NCI-H1417 (cell line): Measurements from ENCODE around the gene DCAF8L2.
"Not testable (repeated sequence)": the region's sequence is repeated elsewhere in the genome, so short reads cannot be mapped to it uniquely, and the experiment has no call there.

ENCODE experiments used
- DNase-seq, 3 experiments: peaks; one replicate each; lab custom pipeline; 2025; lab: John Stamatoyannopoulos, UW

The DCAF8L2 gene

DNA sequence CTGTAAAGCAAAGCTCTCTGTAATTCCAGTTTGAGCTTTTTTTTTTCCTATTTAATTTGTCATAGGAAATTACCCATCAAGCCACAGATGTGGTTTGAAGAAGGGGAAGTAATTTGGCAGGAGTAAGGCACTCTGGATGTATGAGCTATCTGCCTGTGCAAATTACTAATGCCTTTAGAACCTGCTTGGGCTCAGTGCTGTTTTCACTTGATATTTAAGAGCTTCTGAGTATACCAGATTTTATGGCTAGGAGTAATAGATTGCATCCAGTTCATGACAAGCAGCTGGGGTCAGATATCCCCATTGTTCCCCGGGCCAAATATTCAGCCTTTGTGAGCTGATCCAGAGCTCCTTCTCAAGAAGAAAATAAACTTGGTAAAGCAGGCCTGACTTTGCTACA lies 89.1 kb downstream of the DCAF8L2 start:
- no peak for DNase-seq

DNA sequence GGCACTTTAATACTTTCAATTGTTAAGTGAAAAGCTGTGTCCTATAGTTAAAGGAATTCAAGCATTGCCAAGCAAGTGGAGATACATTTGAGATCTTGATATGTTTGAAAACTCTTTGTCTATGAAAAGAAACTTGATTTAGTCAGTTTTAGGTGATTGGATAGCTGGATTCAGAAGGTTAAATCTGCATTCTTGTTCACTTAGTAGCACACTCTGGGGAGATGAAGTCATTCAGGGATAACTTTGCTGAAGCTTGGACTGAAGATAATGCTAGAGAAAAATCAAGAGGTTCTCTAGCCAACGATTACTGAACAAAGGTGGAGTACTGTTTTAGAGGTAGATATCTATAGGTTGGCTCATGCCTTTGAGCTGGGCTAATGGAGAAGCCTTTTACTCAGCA lies 90.6 kb downstream of the DCAF8L2 start:
- no peak for DNase-seq

GRCh38 chrX:27683566-27684208 lies 93.5 kb downstream of the DCAF8L2 start:
- DNase-seq: peak; percentile 22 to 54 (median 34)

DNA sequence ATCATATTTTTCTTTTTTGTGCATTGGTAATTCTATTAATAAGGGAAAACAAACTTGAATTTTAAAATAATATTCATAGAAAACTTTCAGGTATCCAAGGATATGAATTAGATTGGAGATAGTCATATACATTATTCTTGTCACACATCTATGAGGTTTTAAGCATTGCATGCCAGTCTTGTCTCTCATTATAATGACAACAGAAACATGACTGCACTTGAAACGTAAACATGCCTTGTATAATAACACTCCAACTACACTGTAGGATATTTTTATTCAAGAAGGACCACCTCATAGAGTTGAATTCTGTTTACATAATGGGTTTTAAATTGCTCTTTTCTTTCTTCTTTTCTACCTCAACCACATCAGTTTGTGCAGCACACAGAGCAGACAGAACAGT lies 104.5 kb downstream of the DCAF8L2 start:
- peak in 1 of 3 experiments; percentile 41 for DNase-seq

DNA sequence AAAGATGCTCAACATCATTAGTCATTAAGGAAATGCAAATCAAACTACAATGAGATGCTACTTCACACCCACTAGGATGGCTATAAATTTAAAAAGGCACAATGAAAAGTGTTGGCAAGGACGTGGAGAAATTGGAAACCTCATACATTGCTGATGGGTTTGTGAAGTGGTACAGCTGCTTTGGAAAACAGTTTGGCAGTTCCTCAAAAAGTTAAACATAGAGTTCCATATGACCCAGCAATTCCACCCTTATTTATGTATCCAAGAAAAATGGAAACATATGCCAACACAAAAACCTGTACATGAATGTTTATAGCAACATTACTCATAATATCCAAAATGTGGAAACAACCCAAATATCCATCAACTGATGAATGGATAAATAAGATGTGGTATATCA lies 116.4 kb downstream of the DCAF8L2 start:
- DNase-seq: no peak

DNA sequence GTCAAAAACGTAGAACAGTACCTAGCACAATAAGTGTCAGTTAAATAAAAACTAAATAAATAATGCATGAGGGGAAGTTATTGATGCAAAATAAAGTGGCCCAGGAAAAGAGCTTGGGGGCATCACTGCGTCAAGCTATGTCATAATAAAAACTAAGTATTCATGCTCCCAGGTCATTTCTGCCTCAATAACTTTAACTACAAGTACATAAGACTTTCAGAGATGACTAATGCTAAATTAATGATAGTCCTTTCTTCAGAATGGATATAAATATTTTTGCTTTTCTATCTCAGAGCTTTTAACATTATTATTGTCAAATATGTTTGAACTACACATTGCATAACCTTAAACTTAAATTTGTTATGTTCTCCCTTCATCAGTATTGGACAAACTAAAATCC lies 125.5 kb downstream of the DCAF8L2 start:
- no peak for DNase-seq

- DNase-seq: no peak
Observed at GRCh38 chrX:27728291-27728690, 138.1 kb downstream of the DCAF8L2 start.

DNA sequence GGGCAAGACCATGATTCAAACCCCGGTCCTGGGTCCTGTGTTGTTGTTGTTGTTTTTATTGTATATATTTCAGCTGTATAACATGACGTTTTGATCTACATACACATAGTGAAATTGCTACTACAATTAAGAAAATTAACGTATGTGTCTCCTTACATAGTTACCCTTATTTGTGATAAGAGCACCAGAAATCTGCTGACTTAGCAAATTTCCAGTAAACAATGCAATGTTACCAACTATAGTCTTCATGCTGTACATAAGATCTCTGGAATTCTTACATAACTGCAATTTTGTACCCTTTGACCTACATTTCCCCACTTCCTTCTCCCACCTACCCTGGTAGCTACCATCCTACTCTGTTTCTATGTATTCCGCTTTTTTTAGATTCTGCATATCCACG lies 141.8 kb downstream of the DCAF8L2 start:
- no peak for DNase-seq

DNA sequence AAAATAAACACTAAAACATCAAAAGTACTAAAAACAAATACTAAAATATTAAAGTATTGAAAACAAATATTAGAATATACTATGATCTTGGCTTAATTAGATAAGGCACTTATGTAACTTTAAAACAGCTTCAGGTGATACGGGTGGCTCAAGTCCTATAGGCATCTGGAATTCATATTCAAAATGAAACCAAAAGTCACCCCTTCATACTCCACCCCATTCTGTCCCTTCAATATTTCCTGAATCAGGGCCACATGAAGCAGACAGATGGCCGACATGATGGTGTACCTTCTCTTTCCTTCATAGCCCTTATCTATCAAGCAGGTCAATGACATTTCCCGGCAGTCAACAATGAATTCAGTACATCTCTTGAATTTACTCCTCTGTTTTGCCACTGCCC lies 145.8 kb downstream of the DCAF8L2 start:
- DNase-seq: no peak

DNA sequence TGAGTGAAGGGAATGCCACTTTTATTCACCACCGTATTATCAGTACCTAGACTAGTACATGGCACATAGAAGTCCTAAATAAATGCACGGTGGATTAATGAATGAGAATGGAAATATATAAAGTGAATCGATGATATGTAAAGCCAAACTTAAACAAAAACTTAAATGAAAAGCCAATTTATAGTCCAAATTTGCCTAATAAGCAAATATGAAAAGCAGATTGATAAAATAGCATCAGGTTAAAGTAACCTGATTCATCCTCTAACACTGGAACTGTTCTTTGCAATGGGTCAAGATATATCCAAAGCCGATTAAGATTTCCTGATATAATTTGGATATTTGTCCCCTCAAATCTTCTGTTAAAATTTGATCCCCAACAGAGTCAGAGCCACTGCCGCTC lies 150.8 kb downstream of the DCAF8L2 start:
- DNase-seq: no peak

GRCh38 chrX:27743521-27743920 lies 153.4 kb downstream of the DCAF8L2 start:
- DNase-seq: not testable (repeated sequence)

- DNase-seq: no peak
Observed at GRCh38 chrX:27746516-27746915, 156.4 kb downstream of the DCAF8L2 start.

DNA sequence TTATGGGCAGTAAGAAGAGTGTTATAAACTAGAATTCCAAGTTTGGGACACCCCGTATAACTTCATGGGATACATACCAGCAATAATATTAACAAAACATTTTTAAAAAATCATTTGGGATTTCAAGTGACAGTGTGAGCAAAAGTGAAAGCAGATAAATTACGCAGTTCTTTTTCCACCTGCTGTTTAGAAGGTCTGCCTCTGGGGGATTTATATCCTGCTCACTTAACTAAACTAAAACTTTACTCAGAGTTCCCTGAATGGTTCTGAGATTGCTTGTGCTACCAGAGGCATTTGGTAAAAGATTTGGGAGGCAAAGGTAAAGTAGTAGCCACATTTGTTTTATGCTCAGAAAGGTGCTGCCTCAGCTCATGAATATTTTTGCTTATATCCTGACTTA lies 160.2 kb downstream of the DCAF8L2 start:
- DNase-seq: not testable (repeated sequence)

GRCh38 chrX:27751976-27752375 lies 161.8 kb downstream of the DCAF8L2 start:
- DNase-seq: no peak

DNA sequence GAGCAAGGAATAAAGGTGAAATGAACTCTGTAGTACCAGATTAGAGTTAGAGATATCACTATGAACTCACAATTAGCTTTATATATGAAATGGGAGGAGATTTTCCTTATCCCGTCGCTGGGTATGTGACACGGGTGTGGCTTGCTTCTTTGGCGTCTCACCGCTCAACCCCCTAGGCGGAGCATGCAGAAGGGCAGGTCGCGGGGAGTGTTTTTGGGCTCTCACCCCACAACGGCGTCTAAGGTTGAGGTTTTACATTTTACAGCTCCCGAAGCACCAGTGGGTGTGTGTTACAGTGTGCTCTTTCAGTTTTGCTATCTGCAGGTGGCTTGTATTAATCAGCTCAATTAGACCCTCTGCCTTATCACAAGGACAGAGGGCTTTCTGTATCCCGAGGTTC lies 175.6 kb downstream of the DCAF8L2 start:
- no peak for DNase-seq

DNA sequence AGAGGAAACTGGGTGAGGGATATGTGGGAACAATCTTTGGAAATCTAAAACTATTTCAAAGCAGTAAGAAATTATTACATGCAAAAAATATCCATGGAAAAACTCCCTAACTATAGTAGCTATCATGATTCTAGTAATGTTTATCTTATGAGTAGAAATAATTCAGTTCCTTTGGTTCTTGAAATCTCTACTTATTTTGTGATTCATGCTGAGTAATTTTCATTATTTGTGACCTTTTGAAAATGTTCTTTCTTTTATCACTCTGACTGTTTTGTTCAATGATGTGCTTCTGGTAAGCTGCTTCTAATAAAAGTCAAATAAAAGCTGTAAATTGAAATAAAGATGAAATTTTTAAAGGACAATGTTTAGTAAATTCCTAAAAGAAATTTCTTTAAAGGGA lies 177.2 kb downstream of the DCAF8L2 start:
- no peak for DNase-seq

DNA sequence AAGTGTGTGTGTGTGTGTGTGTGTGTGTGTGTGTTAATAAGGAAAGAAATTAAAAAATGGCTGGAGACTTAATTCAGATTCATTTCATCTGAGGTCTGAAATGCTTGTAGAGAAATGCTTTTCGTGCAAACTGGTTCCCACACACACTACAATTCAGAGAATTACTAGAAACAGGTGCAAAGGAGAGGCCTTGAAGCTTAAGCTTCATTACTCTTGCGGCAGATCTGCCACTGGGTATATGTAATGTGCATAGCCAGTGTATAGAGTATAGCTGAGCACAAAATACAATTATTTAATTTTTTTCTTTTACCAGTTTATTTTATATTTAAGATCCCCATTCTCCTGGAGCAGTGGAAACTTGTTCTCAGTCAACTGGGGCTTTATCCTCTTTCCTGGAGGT lies 185.8 kb downstream of the DCAF8L2 start:
- DNase-seq: no peak

DNA sequence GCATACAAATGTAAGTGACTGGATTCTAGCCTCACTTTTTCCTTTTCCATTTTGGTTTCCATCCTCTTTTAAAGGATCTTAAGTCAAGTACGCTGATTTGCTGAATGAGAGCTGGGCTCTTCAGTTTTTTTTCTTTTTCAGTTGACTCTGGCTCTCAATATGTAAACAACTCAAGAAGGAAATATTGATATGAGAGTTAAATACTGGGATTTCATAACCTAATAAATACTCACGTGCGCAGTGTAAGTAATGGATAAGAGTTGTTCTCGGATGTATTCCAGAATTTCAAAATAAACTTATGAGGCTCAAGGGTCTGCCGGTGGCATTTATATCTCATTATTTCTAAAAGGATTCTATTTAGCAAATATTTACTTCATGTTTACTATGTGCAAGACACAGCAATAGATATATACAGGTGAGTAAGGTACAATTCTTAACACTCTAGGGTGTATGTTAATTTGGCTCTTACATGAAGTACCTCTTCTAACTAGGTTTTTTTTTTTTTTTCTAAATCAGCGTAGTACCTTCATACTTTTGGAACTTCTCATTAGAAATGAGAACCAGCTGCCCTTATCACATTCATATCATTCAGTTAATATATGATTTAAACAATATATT lies 206.6 kb downstream of the DCAF8L2 start:
- DNase-seq: no peak

- no peak for DNase-seq
Observed at GRCh38 chrX:27797575-27797974, 207.4 kb downstream of the DCAF8L2 start.
